GM18502 (cell line): ENCODE data around the gene FAM200A.
"Not testable (repeated sequence)": the region's sequence is repeated elsewhere in the genome, so short reads cannot be mapped to it uniquely, and the experiment has no call there.

Source experiments
- ATAC-seq: cut with Tn5 transposase; IDR thresholded peaks from one replicate; pipeline ENCODE4 v1.9.1; 2021; ENCODE audit warnings: mild to moderate bottlenecking; ENCODE audit not compliant: unreplicated experiment, poor library complexity

FAM200A gene

DNA sequence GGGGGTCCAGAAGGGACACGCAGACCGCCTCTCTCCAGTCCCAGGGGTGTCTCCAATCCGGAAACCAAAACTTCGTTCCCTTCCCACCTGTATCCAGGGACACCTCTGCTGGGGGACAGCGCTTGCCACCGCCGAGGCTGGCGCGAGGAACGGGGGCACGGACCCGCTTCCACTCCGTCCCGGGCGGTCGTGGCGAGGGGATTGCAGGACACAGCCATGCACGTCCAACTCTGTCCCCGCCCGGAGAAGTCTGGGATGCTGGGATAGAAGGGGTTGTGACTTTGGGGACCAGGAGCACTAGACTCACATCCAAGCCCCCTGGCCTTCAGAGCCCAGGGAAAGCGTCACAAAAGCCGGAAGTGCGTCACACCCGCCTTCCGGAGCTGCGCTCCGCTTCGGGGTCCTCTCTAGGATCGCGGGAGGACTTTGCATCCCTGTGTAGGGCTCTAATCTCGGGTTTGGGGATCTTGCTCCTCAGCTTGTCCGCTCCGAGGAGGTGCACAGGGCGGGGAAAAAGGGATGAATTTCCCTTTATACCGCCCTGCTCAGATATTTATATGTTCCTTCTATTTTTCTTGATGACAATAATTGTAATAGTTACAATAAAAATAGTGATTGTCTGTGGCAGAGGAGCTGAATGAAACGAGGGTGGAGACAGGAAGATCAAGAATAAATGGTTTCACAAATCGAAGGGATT, at the start of gene FAM200A:
Gene FAM200A (minus strand): TSS at position 348 of the 697 bp plus-strand sequence. CDS start 3,707 bp downstream, outside the sequence.
- peak; percentile 96 for ATAC-seq

DNA sequence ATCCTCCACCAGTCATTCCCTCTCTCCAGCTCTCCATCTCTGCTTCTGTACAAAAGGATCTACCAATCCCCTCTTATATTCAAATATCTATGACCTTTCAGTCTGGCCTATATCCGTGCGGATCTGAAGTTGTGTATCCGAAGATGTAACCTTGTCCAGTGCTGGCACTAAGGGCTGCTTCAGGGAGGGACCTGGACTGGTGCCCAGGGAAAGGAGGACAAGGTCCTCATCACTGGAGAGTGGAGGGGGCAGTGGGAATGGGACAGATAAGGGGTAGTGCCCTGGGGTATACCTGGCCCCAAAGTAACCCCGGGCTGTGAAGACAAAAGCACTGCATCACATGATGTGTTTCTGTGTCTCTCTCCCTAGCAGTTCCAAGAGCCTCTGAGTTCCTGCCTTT, 47.9 kb upstream of the FAM200A start:
- no peak for ATAC-seq

DNA sequence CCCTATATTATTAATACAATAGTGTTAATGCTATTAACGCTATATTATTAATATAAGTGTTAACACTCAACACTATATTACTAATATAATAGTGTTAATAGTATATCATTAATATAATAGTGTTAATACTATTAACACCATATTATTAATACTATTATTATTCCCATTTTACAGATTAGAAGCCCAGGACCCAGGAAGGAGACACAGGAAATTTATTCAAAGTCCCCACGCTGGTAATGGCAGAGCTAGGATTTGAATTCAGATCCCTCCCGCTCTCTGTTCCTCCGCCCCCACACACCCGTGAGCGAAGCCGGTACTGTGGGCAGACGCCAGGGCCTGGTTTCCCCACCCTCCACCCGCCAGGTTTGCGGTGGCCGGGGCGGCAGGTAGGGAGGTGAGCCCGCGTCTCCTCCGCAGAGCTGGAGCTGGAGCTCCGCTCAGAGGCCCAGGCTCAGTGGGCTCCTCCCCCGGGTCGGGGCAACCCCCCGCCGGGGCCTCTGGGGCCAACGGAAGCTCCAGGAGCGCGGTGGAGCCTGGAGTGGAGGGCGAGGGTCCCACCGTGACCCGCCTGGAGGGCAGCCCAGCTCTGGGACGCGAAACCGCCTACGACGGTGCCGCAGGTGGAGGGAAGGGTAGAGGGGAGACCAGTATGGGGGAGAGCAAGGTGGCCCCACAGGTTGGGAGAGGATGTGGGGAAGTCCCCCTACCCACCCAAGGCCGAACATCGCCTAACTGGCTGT, 46.0 kb upstream of the FAM200A start, which contains the start of gene TMEM225B:
Gene TMEM225B (plus strand): TSS at position 506 of the 740 bp plus-strand sequence. CDS start 6,122 bp downstream, outside the sequence.
- ATAC-seq, result no peak

DNA sequence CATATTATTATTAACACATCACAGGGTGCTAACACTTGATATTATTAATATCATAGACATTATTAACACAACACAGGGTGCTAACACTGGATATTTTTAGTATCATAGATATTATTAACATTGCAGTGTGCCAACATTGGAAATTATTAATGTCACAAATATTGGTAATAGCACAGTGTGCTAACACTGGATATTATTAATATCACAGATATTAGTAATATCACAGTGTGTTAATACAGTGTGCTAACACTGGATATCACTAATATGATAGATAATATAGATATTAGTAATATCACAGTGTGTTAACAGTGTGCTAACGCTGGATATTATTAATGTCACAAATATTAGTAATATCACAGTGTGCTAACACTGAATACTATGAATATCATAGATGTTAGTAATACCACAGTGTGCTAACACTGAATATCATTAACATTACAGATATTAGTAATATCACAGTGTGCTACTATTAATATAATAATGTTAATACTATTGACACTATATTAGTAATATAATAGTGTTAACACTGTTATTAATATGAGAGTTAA, 44.6 kb upstream of the FAM200A start:
- no peak for ATAC-seq

DNA sequence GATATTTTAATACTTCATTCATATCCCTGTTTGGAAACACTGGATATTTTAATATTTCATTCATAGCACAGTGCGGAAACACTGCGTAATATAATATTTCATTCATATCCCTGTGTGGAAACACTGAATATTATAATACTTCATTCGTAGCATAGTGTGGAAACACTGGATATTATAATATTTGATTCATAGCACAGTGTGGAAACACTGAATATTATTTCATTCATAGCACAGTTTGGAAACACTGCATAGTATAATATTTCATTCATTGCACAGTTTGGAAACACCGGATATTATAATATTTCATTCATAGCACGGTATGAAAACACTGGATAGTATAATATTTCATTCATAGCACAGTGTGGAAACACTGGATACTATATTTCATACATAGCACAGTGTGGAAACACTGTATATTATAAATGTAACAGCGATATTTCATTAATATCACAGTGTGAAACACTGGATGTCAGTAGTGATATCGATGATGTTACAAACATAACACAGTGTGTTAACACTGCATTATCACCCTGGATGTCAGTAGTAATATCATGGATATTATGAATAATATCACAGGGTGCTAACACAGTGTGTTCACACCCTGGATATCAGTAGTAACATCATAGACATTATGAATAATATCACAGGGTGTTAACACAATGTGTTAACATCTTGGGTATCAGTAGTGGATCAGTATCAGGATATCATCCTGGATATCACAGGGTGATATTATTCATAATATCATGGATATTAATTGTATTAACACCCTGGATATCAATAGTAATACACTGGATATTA, 43.2 kb upstream of the FAM200A start:
- ATAC-seq, result no peak

DNA sequence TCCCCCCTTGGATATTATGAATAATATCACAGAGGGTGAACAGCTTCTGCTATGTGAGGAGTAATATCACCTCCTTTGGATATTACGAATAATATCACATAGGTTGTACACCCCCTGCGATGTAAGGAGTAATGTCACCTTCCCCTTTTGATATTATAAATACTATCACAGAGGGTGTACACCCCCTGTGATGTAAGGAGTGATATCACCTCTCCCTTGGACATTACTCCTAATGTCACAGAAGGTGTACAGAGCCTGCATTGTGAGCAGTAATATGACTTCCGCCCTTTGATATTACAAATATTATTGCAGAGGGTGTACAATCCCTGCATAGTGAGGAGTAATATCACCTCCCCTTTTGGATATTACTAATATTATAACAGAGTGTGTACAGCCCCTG, 37.0 kb upstream of the FAM200A start:
- ATAC-seq, result no peak

DNA sequence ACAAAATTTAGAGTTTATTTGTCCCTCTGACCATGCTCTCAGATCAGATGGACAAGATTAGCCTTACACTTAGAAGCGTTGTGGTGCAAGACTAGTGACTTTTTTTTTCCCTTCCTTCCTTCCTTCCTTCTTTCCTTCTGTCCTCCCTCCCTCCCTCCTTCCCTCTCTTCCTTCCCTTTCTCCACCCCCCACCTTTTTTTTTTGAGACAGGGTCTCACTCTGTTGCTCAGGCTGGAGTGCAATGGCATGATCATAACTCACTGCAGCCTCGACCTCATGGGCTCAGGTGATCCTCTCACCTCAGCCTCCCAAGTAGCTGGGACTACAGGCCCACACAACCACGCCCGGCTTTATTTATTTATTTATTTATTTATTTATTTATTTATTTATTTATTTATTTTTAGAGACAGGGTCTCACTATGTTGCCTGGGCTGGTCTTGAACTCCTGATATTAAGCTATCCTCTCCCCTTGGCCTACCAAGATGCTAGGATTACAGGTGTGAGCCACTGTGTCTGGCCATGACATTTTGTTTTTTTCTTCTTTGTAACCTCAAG, 28.9 kb upstream of the FAM200A start:
- not testable (repeated sequence) for ATAC-seq

DNA sequence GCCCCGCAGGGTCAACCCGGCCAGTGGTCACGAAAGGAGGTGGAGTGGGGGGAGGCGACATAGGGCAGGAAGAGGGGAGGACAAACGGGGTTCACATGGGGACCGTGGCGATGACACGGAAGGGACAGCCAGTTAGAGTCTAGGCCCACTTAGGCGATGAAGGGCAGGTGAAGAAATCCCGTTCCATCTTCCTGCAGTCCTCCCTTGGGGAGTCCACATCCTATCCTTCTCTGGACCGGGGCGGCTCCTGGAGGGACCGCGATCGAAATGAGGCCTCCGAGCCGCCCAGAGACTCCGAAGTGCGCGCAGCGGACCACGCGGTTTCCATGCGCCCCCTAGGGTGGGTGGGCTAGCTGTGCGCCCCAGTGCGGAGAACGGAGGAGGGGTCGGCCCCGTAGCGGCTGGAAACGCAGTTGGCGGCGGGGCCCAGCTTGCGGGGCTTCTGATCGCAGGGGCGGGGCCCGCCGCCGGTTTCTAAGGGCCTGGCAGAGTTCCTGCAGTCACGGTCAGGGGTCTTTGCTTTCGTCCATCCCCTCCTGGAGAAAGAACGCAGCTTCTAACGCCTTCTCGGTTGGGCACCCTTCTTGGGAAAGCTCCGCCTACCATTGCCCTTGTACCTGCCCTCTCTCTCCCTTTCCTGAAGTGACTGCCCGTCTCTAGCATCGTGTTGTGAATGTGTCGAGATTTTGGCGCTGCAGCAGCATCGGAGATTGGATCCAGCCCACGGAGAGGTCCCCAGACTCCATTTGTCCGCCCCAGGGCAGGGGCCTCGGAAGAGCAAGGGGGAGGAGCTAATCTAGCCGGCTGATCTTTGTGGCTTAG, 28.3 kb upstream of the FAM200A start:
- ATAC-seq, result no peak

DNA sequence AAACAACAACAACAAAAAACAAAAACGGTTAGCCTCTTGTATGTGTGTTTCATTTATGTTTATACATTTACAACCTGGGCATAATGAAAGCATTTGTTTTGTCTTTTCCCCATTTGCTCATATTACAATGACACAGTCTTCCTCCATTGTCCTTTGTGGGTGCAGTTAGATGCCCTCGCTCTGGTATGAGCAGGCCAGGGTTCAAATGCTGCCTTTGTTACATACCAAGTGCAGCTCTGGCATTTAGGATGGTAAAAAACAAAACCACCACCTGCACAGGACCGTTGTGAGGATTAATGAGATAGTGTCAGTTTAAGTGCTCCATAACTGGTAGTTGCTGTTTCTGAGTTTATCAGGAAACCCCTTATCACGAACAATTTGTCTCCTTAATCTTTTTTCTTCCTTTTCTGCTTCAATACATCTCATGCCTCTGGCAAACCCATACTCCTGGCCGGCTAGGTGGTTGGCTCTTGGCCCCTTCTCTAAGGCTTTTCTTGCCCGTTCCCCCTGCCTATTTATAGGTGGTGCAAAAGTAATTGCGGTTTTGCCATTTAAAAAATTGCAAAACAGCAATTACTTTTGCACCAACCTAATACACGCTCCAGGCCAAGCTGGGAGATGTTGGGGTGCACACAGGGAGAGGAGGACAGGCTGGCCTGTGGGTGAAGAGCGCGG, 27.5 kb upstream of the FAM200A start:
- ATAC-seq, result no peak

DNA sequence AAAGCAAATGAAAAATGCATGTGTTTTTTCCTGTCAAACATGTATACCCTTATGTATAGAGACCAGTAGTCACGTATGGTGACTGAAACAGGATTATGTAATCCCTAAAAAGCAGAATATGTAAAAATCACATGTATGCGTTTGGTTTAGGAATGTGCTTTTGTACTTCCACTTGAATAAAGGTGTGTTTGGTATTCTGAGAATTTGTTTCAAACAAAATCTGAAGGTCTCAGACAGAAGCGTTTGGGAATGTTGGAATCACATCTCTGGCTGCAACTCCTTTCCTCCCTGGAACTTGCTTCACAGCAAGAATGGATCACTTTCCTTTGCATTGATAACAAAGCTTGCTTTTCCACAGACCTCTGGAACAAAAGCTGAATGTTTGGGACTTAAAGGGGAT, 24.3 kb upstream of the FAM200A start:
- no peak for ATAC-seq

DNA sequence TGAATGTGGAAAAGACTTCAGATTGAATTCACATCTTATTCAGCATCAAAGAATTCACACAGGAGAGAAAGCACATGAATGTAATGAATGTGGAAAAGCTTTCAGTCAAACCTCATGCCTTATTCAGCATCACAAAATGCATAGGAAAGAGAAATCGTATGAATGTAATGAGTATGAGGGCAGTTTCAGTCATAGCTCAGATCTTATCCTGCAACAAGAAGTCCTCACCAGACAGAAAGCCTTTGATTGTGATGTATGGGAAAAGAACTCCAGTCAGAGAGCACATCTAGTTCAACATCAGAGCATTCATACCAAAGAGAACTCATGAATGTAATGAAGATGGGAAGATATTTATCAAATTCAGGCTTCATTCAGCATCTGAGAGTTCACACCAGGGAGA, 21.3 kb upstream of the FAM200A start:
- ATAC-seq, result no peak

DNA sequence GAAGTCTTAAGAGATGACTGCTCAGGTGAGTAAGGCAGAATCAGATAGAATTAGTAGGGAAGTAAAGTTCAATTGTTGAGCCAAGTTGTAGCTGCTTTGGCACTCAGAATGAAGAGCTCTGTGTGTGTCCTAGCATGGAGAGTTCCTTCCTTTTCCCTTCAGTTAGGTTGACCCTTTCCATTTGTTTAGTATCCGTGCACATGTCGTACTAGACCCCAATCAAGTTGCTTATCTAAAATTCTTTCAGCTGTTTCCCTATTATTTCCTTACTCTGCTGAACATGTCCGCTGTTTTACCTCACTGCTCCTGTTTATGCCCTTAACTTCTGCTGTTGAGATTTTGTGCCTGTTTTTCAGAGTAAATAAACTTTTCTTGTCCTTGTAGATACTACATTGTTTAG, 19.9 kb upstream of the FAM200A start:
- no peak for ATAC-seq

DNA sequence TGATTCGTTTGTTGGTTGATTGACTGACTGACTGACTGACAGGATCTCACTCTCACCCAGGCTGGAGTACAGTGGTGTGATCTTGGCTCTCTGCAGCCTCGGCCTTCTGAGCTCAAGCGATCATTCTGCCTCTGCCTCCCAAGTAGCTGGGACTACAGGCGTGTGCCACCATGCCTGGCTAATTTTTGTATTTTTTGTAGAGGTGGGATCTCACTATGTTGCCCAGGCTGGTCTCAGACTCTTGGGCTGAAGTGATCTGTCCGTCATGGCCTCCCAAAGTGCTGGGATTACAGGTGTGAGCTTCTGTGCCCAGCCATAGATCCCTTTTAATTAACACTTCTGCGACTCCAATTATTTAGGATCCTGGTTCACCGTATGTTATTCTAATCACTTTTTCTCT, 16.9 kb upstream of the FAM200A start:
- ATAC-seq, result not testable (repeated sequence)

DNA sequence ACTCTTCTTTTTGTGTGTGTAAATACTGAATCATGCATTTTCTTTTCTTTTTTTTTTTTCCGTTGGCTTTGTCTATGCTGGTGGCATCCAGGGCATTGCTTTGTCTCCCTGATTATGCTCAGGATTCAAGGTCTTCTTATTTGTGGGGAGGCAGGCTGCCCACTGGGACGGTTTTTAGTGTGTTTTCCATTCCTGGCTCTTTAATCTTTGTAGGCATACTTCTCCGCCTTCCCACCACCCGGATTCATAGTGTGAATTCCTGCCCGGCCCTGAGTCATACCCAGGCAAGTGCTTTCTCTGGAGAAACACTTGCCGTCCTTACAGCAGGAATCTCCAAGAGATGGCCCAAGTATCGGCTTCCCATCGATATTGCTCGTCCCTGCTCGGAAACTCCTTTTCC, 11.7 kb upstream of the FAM200A start:
- ATAC-seq, result no peak

DNA sequence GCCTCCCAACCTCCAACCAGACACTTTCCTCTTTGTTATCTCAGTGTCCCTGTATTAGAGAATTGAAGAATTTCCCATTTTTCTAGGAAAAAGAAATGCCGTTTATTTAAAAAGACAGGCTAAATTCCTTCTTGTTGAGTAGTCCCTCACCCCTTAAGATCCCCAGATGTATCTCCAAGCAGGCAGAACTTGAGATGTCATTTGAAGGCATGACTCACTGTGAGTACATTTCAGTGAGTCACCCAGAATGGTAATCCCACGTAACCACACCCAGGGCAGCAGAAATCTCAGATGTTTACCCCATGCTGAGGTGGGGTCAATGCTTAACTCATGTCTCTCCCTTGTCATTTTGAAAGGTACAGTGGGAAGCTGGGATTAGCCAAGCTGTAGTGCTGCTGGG, 10.9 kb upstream of the FAM200A start:
- ATAC-seq, result no peak

DNA sequence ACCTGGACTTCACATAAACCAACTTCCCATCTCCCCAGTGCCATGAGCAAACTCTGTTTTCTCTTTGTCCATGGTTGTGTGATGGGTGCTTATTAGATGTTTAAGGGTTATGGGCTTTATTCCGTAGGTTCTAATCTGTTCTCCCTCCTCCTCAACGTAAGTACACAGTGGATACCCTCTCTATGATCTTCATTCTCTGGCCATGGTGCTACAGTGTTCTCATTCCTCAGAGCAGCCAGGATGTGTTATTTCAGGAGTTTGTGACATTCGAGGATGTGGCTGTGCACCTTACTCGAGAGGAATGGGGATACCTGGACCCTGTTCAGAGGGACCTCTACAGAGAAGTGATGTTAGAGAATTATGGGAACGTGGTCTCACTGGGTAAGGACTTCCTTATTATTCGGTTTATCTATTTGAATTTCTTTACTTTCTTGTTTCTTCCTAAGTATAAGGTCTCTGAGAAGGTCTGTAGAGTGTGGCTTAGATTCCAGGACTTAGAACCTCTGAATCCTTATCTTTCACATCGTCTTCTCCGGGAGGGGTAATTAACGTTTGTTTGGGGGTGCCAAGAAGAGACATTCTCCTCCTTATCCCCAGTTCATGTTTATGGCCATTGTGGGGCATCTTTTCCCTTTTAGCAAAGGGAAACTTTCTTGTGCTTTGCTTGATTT, 10.3 kb upstream of the FAM200A start:
- ATAC-seq, result no peak

DNA sequence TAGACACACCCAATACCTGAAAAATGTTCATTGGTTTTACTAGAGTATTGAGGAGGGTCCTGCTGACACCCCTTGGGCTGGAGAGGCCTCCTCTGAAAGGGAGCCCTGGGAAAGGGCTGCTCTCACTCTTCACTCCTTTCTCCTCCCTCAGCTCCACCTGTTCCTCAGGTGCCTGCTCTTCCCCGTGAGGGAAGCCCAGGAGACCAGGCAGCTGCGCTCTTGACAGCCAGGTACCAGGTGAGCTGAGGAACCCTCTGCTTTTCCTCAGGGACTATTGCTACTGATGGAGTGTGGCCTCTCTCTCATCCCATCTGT, 9.8 kb upstream of the FAM200A start:
- ATAC-seq, result no peak

DNA sequence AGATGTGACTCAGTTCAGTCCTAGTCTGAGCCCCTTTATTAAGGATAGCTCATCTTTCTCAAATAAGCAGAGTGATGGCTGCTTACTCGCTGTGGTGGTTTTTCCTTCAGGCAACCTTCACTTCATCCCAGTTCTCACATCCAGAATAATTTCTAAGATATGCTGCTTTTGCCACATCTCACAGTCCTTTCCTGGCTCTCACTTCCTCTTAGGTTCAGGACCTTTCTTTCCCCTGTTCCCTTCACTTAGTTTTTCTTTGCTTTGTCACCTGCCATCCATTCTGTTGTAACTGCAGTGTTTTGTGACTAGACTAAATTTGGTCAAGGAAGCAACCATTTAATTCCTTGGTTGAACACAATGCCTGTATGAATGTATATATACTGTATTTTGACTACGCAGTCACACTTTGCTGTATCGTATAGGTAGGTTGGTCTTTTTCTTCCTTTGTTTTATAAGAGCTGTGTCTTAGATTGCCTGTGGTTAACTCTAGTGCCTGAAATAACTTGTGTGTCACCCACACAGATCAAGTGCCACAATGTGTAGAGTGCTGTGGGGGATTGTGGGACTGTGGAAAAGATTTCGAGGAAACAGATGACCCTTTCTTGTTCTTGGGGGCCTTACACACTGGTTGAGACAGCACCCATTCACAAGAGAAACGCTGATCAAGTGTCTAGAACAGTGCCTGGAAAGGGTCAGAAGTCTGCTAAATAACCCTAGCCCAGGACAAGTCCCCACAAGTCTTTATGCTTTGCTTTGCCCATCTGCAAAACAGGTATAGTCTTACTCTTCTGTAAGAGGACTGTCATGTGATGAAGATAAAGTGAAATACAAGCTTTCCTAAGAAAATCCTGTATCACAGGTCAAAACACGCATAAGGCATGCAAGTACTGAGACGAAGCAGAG, 9.2 kb upstream of the FAM200A start:
- no peak for ATAC-seq
